HEK293 (cell line): Measurements from ENCODE around the gene CLIC5.

Source experiments
- AEBP2 ChIP-seq: fragments of 450-650 bp; formaldehyde crosslinking; IDR thresholded peaks from 2 replicates; pipeline ENCODE4 v1.5.1; 2016; ENCODE audit warnings: missing biosample characterization, missing genetic modification characterization, borderline replicate concordance
- BCL6B ChIP-seq: fragments of 450-650 bp; formaldehyde crosslinking; IDR thresholded peaks from 2 replicates; pipeline ENCODE4 v1.5.1; 2017; ENCODE audit warnings: missing biosample characterization, missing genetic modification characterization
- ZBTB26 ChIP-seq: fragments of 450-650 bp; formaldehyde crosslinking; optimal IDR thresholded peaks from 2 replicates; pipeline ENCODE3; 2016; ENCODE audit warnings: missing biosample characterization, mild to moderate bottlenecking, missing genetic modification characterization
- ZFHX2 ChIP-seq: fragments of 450-650 bp; formaldehyde crosslinking; conservative IDR thresholded peaks from 2 replicates; pipeline ENCODE4 v1.5.1; 2016; ENCODE audit warnings: missing biosample characterization, missing genetic modification characterization
- ZNF157 ChIP-seq: fragments of 450-650 bp; formaldehyde crosslinking; IDR thresholded peaks from 2 replicates; pipeline ENCODE4 v1.5.1; 2016; ENCODE audit warnings: missing biosample characterization, missing genetic modification characterization
- ZNF280D ChIP-seq: fragments of 450-650 bp; formaldehyde crosslinking; IDR thresholded peaks from 2 replicates; pipeline ENCODE4 v1.5.1; 2016; ENCODE audit warnings: missing biosample characterization, missing genetic modification characterization
- ZNF423 ChIP-seq: fragments of 450-650 bp; formaldehyde crosslinking; IDR thresholded peaks from 2 replicates; pipeline ENCODE4 v1.5.1; 2016; ENCODE audit warnings: missing biosample characterization, missing genetic modification characterization
- ZNF449 ChIP-seq: fragments of 450-650 bp; formaldehyde crosslinking; IDR thresholded peaks from 2 replicates; pipeline ENCODE4 v1.5.1; 2017; ENCODE audit warnings: missing biosample characterization, mild to moderate bottlenecking, missing genetic modification characterization, moderate library complexity
- ZNF510 ChIP-seq: fragments of 450-650 bp; formaldehyde crosslinking; IDR thresholded peaks from 2 replicates; pipeline ENCODE4 v1.5.1; 2018; ENCODE audit warnings: mild to moderate bottlenecking, missing genetic modification characterization, missing biosample characterization; ENCODE audit not compliant: insufficient replicate concordance
- ZNF513 ChIP-seq: fragments of 450-650 bp; IDR thresholded peaks from 2 replicates; pipeline ENCODE4 v1.5.1; 2018; ENCODE audit warnings: missing biosample characterization, missing genetic modification characterization
- ZNF645 ChIP-seq: fragments of 450-650 bp; formaldehyde crosslinking; IDR thresholded peaks from 2 replicates; pipeline ENCODE4; 2016; ENCODE audit warnings: missing biosample characterization, missing genetic modification characterization
- ZNF692 ChIP-seq: fragments of 450-650 bp; formaldehyde crosslinking; IDR thresholded peaks from 2 replicates; pipeline ENCODE4 v1.5.1; 2016; ENCODE audit warnings: missing biosample characterization, missing genetic modification characterization
- ZSCAN18 ChIP-seq: fragments of 450-650 bp; formaldehyde crosslinking; IDR thresholded peaks from 2 replicates; pipeline ENCODE4 v1.5.1; 2016; ENCODE audit warnings: missing biosample characterization, missing genetic modification characterization

Gene CLIC5

GRCh38 chr6:45896783-45897441 is 118.7 kb downstream of the CLIC5 start (continued):
- no peak for TF ChIP-seq ZSCAN18 (tag by site-specific recombination)
- no peak for TF ChIP-seq ZBTB26 (tag by site-specific recombination)
- no peak for TF ChIP-seq ZNF157 (tag by site-specific recombination)
- no peak for TF ChIP-seq ZNF449 (tag by site-specific recombination)
- TF ChIP-seq BCL6B (tag by site-specific recombination): no peak
- TF ChIP-seq ZNF692 (tag by site-specific recombination): no peak
- no peak for TF ChIP-seq ZFHX2 (tag by site-specific recombination)
- no peak for TF ChIP-seq ZNF513 (tag by site-specific recombination)
- no peak for TF ChIP-seq ZNF280D (tag by site-specific recombination)
- TF ChIP-seq AEBP2 (tag by site-specific recombination): no peak
- no peak for TF ChIP-seq ZNF423 (tag by site-specific recombination)
- TF ChIP-seq ZNF510 (tag by site-specific recombination): no peak
- TF ChIP-seq ZNF645 (tag by site-specific recombination): no peak
